Measurements from ENCODE around the gene PBOV1.

Gene PBOV1

DNA sequence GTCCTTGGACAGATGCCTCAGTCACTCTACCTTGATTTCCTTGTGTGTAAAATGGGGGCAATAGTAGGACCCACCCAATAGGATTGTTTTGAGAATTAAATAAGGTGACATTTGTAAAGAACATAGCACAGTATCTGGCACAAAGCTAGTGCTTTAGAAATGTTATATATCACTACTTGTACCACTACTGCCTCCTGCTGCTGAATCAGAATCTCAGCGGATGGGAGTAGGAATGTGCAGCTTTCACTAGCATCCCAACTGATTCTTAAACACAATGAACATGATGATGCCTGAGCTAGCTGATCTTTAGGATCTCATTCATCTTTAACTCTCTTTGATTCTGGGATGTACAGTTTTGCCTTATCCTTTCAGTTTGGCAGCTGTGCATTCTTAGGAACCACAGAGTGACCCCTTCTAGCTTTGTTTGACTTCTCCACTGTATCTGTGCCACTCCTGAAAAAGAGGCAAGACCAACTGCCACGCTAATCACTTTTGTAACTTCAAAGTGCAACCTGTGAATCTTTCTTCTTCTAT lies 7.2 kb downstream of the PBOV1 start:
- TF ChIP-seq, protein P1, sequence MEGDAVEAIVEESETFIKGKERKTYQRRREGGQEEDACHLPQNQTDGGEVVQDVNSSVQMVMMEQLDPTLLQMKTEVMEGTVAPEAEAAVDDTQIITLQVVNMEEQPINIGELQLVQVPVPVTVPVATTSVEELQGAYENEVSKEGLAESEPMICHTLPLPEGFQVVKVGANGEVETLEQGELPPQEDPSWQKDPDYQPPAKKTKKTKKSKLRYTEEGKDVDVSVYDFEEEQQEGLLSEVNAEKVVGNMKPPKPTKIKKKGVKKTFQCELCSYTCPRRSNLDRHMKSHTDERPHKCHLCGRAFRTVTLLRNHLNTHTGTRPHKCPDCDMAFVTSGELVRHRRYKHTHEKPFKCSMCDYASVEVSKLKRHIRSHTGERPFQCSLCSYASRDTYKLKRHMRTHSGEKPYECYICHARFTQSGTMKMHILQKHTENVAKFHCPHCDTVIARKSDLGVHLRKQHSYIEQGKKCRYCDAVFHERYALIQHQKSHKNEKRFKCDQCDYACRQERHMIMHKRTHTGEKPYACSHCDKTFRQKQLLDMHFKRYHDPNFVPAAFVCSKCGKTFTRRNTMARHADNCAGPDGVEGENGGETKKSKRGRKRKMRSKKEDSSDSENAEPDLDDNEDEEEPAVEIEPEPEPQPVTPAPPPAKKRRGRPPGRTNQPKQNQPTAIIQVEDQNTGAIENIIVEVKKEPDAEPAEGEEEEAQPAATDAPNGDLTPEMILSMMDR (IDR thresholded peaks at IDR 0.05; ENCODE audit: control insufficient read depth, extremely low read depth, insufficient read depth): 0 out of 2 replicates have a peak, but pooled peaks have one; percentile 28
- H3K4me3 ChIP-seq (ENCODE audit: low read depth, low read length): no peak overlapping the region
- DNase-seq (ENCODE audit: low read depth): no peak

DNA sequence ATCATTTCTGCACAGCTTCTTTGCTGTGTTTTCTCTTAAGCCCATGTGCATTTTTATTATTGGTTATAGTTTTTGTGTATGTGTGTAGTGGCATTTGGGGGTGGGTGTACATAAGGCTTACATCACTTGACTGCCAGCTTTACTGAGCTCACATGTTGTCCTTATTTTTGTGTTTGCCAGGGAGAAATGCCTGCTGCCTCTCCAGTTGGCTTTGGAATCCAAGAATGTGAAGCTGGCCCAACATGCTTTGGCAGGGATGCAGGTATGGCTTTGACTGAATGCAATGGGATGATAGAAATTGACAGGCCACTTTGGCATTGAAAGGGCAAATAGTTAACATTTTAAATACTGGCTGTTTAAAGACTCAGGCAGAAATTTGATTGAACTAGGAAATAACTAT lies 11.4 kb downstream of the PBOV1 start:
- no peak for DNase-seq (ENCODE audit: low read depth)
- TF ChIP-seq, protein P1 (IDR thresholded peaks at IDR 0.05; ENCODE audit: control insufficient read depth, extremely low read depth, insufficient read depth): no peak
- H3K4me3 ChIP-seq (ENCODE audit: low read depth, low read length): no peak overlapping the region

DNA sequence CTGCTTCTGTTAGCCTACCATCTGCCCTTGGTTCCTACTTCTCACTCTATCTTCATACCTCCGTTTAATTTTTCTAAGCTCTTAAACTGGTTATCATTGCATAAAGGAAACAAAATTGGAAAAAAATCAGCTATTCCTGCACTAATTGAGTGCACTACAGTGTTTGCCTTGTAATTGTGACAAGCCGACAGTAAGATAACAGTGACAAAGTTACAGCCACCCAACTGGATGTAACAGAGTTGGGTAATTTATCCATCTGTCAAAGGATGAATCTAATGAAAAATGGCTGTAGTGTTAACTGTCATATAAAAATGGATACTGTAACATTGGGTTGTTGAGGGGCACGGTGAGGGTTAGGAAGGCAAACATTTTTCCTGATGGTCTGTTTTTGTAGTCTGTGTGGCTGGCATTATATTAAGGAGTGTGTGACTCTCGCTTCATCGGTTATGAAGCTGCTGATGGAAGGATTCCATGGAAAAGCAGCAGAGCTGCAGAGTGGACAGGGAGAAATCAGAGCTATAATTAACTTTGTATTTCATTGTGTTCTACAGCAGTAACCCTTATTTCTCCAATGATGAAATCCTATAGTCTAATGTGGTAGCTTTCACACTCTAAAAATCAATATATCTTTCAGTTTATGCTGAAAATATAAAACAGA lies 12.7 kb downstream of the PBOV1 start:
- DNase-seq (ENCODE audit: low read depth): no peak
- TF ChIP-seq, protein P1 (IDR thresholded peaks at IDR 0.05; ENCODE audit: control insufficient read depth, extremely low read depth, insufficient read depth): no peak
- H3K4me3 ChIP-seq (ENCODE audit: low read depth, low read length): no peak overlapping the region

DNA sequence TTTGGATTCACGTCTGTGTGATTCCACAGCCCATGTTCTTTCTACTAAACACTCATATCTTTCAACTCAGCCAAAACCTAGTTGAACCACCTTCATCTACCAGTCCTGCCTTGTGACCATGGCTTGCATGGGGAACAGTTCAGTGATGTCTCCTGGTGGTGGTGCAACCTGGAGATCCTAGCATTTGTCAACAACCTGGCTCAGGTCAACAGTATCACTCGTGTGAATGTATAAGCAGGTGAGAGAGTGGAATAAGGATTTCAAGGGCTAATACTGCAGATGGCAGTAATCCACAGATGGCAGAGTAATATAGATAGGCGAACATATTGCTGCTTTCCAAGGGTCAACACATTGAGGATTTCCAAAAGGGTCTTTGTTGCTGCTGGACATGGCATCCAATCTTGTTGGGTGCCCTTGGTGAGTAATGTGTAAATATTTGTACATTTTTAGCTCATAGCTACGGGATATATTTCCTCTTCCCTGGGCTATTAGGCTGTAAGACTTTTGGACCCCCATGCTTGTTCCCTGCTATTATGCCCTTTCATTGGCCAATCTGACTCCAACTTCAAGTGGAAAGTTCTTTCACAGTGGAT lies 13.4 kb downstream of the PBOV1 start:
- TF ChIP-seq, protein P1 (IDR thresholded peaks at IDR 0.05; ENCODE audit: control insufficient read depth, extremely low read depth, insufficient read depth): no peak
- DNase-seq (ENCODE audit: low read depth): no peak
- no peak overlapping the region for H3K4me3 ChIP-seq (ENCODE audit: low read depth, low read length)

DNA sequence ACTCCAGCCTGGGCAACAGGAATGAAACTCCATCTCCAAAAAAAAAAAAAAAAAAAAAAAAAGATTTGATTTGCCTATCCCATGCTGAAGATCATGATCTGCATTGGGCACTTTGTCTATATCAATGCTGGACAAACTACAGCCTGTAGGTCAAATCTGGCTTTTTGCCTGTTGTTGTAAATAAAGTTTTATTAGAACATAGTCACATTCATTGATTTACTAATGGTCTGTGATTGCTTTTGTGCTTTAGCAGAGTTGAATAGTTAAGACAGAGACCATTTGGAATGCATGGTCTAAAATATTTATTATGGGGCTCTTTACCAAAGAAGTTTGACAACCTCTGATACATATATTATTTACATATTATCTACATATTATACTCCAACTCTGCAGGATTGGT lies 14.0 kb downstream of the PBOV1 start:
- TF ChIP-seq, protein P1 (IDR thresholded peaks at IDR 0.05; ENCODE audit: control insufficient read depth, extremely low read depth, insufficient read depth): no peak
- H3K4me3 ChIP-seq (ENCODE audit: low read depth, low read length): no peak overlapping the region
- no peak for DNase-seq (ENCODE audit: low read depth)

DNA sequence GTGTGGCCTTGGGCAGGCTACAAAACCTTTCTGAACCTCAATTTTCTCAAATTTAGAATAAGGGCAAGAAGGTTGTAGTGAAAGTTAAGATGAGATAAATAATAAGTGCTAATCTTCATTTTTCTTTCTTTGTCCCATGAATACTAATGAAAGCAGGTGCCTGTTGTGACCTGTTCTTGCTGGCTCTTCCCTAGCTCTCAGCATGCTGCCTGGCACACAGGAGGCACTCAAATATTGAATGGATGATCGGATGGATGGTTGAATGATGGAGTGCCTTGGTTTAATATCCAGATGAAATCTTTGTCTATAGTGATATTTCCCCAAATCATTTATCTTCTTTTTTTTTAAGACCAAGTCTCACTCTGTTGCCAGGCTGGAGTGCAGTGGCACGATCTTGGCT lies 15.0 kb downstream of the PBOV1 start:
- no peak overlapping the region for H3K4me3 ChIP-seq (ENCODE audit: low read depth, low read length)
- DNase-seq (ENCODE audit: low read depth): no peak
- TF ChIP-seq, protein P1 (IDR thresholded peaks at IDR 0.05; ENCODE audit: control insufficient read depth, extremely low read depth, insufficient read depth): no peak

Measured in LNCaP clone FGC (cell line).